Measurements from ENCODE around the gene IGSF21.

IGSF21 gene

GRCh38 chr1:18229625-18230024, 122.0 kb downstream of the IGSF21 start:
- DNase-seq, result no peak
- ATAC-seq, result no peak

- no peak for DNase-seq
- no peak for ATAC-seq
Measured at GRCh38 chr1:18230321-18230720, 122.7 kb downstream of the IGSF21 start.

DNA sequence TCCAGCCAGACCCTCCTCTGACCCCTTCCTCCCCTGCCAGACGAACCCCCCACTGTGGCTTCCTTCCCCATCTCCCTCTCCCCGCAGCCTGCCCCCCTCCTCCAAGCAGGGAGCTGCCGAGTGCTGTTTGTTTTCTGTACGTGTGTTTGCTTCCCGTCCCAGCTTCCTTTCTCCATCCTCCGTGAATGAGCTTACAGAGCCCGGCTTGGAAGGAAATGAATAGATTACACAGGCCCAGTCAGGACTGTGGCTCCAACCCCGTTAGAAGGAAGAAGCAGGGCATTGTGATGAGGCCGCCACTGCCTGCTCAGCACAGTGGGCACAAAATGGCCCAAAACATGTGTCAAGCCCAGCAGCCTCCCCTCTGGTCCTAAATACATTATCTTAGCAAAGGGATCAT, 123.2 kb downstream of the IGSF21 start:
- ATAC-seq (no peak), DNase-seq (no peak)

- ATAC-seq (no peak), DNase-seq (no peak)
Measured at GRCh38 chr1:18232052-18232451, 124.5 kb downstream of the IGSF21 start.

GRCh38 chr1:18233176-18233864, 125.7 kb downstream of the IGSF21 start:
- no peak for ATAC-seq

DNA sequence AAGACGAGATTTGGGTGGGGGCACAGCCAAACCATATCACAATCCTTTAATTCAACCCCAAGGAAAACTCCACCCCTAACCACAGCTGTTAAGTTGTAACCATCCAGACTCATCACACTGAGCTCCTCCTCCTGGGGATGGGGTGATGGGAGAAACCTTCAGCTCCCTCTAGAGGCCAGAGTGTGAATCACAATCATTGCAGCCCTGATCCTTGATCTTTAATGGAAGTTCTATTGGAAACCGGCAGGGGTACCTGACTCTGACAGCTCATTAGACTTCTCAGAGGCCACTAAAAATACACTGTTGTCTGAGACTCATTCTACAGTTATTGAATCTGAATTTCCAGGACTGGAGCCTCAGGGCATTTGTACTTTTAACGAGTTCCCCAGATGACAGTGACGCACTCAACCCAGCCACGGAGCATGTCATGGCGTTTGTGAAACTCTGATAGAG, 127.2 kb downstream of the IGSF21 start:
- ATAC-seq, result no peak

More at GRCh38 chr1:18233176-18233864, 125.7 kb downstream of the IGSF21 start:
- DNase-seq, result no peak

GRCh38 chr1:18237371-18237770, 129.8 kb downstream of the IGSF21 start:
- no peak for DNase-seq
- ATAC-seq, result no peak

More for the DNA sequence above, 127.2 kb downstream of the IGSF21 start:
- DNase-seq, result peak; percentile 19

GRCh38 chr1:18238190-18238589, 130.6 kb downstream of the IGSF21 start:
- ATAC-seq, result no peak
- DNase-seq, result no peak

DNA sequence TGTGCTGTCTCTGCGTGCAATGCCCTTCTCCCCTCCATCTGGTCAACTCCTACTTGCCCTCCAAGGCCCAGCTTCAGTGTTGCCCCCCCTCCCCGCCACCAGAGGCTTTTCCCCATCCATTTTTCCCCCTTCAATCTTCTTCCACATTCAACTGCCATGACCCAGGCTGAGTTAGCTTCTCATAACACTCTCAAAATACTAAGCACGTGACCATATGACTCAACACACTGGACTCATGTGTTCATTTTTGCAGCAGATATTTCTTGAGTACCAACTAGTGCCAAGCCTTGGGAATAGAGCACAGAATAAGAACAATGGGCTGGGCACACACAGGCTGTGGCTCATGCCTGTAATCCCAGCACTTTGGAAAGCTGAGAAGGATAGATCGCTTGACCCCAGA, 132.1 kb downstream of the IGSF21 start:
- no peak for DNase-seq
- ATAC-seq, result no peak

- ATAC-seq (no peak), DNase-seq (no peak)
Measured at GRCh38 chr1:18240906-18241305, 133.3 kb downstream of the IGSF21 start.

- ATAC-seq, result no peak
- no peak for DNase-seq
Measured at GRCh38 chr1:18241891-18242290, 134.3 kb downstream of the IGSF21 start.

GRCh38 chr1:18243503-18244175, 136.0 kb downstream of the IGSF21 start:
- DNase-seq (no peak), ATAC-seq (no peak)

DNA sequence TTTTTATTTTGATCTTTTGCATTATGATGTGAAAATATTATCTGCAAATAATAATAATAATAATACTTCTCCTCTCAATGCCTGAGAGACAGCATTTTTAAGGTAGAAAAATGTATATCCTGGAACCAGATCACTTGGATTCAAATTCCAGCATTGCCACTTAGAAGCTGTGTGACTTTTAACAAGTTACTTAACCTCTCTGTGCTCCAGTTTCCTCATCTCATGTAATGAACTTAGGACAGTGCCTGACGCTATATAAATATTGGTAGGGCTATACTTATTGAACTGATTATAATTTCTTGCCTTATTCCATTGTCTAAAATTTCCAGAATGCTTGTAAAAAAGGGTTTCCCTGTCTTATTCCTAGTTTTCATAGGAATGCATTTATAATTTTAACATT, 137.2 kb downstream of the IGSF21 start:
- no peak for ATAC-seq

DNA sequence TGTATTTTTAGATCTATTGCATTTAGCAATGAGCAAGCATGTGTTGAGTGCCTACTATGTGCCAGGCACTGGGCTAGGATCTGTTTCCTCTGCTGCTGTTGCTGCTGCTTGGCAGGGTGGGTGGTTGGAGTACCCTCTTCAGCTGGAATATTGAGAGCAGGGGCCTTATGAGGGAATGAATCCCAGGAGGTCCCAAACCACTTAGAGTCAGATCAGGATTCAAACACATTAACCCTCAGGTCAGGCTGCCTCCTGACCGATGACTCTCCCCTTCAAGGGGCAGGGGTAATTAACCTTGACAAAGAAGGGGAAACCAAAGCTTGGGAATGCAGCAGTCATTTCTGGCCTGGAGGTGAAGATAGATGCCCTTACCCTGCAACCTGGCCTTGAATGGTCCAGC, 138.0 kb downstream of the IGSF21 start:
- DNase-seq, result no peak
- ATAC-seq, result no peak

More for the DNA sequence above, 137.2 kb downstream of the IGSF21 start:
- no peak for DNase-seq

DNA sequence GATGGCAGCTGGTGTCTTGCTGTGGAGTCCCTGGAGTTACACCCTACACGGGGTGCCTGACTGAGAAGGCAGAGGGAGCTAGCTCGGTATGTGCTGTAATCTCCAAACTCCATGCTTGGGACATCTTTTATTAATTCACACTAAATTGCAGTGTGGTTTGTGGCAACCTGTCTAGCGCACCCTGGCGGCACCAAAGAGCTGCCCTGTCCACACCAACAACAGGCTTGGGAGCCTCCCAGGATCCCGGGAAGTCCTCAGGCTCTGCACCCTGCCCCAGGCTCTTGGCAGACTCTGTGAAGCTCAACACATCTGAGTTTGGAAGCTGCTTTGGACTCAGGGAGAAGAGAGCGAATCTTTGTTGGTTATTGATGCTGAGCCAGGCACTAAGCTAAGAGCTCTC, 138.9 kb downstream of the IGSF21 start:
- ATAC-seq (no peak), DNase-seq (no peak)

- DNase-seq, result no peak
- no peak for ATAC-seq
Measured at GRCh38 chr1:18247151-18247550, 139.6 kb downstream of the IGSF21 start.

DNA sequence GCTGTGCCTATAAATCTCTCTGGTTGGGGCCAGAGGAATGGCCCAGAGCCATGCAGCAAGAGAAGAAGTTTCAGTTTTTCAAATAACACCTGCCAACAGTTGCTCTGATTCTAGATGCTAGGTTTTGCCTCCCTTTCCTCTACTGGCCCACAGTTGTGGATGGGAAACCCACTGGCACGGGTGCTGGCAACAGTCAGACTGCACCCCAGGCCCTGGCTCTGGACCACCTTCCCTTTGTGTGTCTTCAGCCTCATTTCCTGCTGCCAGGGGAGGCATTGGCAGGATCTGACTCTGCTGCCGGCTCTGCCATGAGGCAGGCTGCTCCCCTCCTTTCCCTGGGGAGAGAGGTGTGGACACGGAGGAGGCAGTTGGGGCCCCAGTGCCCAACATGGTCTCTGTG, 142.0 kb downstream of the IGSF21 start:
- DNase-seq, result no peak
- ATAC-seq, result no peak

GRCh38 chr1:18253093-18253492, 145.5 kb downstream of the IGSF21 start:
- ATAC-seq (no peak), DNase-seq (no peak)

DNA sequence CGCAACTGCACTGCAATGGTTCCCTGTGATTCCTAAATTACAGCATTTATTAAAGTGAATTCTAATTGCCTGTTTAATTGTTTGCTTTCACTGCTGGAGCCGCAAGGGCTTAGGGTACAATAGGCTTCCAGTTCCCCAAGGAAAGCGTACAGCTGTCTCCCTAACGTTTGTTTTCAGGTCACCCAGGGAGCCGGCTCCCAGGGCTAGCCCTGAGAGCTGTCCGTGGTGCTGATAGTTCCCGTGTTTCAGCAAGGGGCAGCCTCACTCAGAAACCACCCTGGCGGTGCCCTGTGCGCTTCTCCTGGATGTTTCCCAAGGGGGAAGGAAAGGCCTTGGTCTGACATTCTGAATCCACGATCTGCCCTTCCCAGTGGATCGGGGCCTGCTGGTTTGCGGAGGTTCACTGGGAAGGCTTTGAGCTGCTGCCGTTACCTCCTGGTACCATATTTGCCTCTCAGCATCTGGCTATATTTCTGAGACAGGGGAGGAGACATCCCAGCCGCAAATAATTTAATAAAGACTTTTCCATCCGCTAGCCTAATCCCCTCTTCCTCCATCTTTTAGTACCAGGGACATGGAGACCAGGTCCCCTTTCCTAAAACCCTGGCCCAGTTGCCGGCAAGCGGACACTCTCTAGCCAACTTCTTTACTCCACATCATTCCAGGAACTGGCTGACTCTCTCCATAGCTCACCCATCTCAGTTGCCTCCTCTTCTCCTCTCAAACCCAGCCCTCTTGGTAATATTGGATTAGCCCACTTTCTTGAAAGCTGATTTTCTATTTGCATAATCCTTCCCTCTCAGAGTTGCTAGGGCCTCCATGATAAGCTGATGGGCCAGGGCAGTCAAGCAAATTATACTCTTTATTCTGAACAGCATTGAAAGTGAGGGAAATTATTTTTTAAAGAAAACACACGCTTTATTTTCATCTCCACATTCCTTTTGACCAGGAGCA, 149.0 kb downstream of the IGSF21 start:
- DNase-seq, result peak; percentile 41
- ATAC-seq, result no peak

GRCh38 chr1:18257778-18258177, 150.2 kb downstream of the IGSF21 start:
- no peak for DNase-seq
- ATAC-seq, result no peak

GRCh38 chr1:18261891-18262290, 154.3 kb downstream of the IGSF21 start:
- ATAC-seq, result no peak
- no peak for DNase-seq

- ATAC-seq, result no peak
- no peak for DNase-seq
Measured at GRCh38 chr1:18262726-18263125, 155.1 kb downstream of the IGSF21 start.
